Ammon's horn (tissue), 1 donor: ENCODE data around the gene TRAP1.
"Not testable (repeated sequence)": the region's sequence is repeated elsewhere in the genome, so short reads cannot be mapped to it uniquely, and the experiment has no call there.

ENCODE experiments used
- DNase-seq: peaks from one replicate; pipeline ENCODE4 v3.0.0-alpha.2; 2016; ENCODE audit warnings: low spot score

The TRAP1 gene

GRCh38 chr16:3610698-3611145 lies 106.6 kb downstream of the TRAP1 start:
- DNase-seq: no peak

GRCh38 chr16:3609895-3610697 lies 107.2 kb downstream of the TRAP1 start:
- no peak for DNase-seq

- not testable (repeated sequence) for DNase-seq
Measured at GRCh38 chr16:3608976-3609375, 108.3 kb downstream of the TRAP1 start.

GRCh38 chr16:3608069-3608468 lies 109.3 kb downstream of the TRAP1 start:
- no peak for DNase-seq
